B cell (primary cell): ENCODE measurements around the gene CAV3. TPM values are rescaled to one million over a fixed set of nuclear protein-coding genes. Genes with fewer than 3 reads are reported as not detected.

Source experiments
- ATAC-seq: fragments of 200-7000 bp; cut with Tn5 transposase; one replicate; pipeline ENCODE4 v1.10.0; 2021; ENCODE audit warnings: low read depth, mild to moderate bottlenecking, moderate number of reproducible peaks, moderate library complexity
- CTCF ChIA-PET: fragments of 350-600 bp; sonication (Branson Sonifier 250); formaldehyde crosslinking; loops from one replicate; lab custom pipeline; 2021; ENCODE audit warnings: antibody characterized with exemption, inconsistent platforms; lab: Charles Lee
- POLR2A ChIA-PET: fragments of 350-600 bp; sonication (Branson Sonifier 250); formaldehyde crosslinking; loops from one replicate; lab custom pipeline; 2021; ENCODE audit warnings: antibody characterized with exemption; lab: Charles Lee
- DNase-seq: peaks from one replicate; pipeline ENCODE4 v3.0.0; 2013
- H2AFZ ChIP-seq: 2 replicates; pipeline ENCODE4 v1.6.1; 2012; ENCODE audit warnings: mild to moderate bottlenecking, low read depth, low read length; ENCODE audit not compliant: insufficient read depth, poor library complexity, severe bottlenecking
- H3K27ac ChIP-seq, 2 donors: 1 replicate in 1 of 2; 2 replicates in 1 of 2; pipeline ENCODE4 v1.5.1; 2012 to 2013; ENCODE audit warnings: low read length in 2 of 2, mild to moderate bottlenecking in 2 of 2, moderate library complexity in 1 of 2
- H3K27me3 ChIP-seq, 4 experiments: fragments of 200-600 bp in 1 of 4; sonication (generic) in 1 of 4; replicated peaks in 1 of 4; 1 replicate in 2 of 4; 2 replicates in 2 of 4; pipeline versions ENCODE4 v1.6.1 to v1.7.0; 2013 to 2016; ENCODE audit warnings: low read length in 3 of 4, mild to moderate bottlenecking in 2 of 4, mixed read lengths in 1 of 4, moderate library complexity in 1 of 4; ENCODE audit not compliant: insufficient read depth in 4 of 4, control insufficient read depth in 3 of 4; ENCODE audit errors: control extremely low read depth in 1 of 4
- H3K36me3 ChIP-seq, 2 experiments: replicated peaks in 1 of 2; 1 replicate in 1 of 2; 2 replicates in 1 of 2; pipeline versions ENCODE4 v1.6.1 to v1.7.1; 2013; ENCODE audit warnings: low read length in 1 of 2; ENCODE audit not compliant: insufficient read depth in 2 of 2, control insufficient read depth in 1 of 2; ENCODE audit errors: control extremely low read depth in 1 of 2, extremely low read depth in 1 of 2
- H3K4me1 ChIP-seq, 2 donors: fragments of 200-600 bp in 1 of 2; sonication (generic) in 1 of 2; 1 replicate in 1 of 2; 2 replicates in 1 of 2; pipeline versions ENCODE4 v1.5.1 to v1.6.1; 2013 to 2017; ENCODE audit warnings: low read length in 2 of 2; ENCODE audit not compliant: control insufficient read depth in 2 of 2, insufficient read depth in 2 of 2
- H3K4me2 ChIP-seq: replicated peaks from 2 replicates; pipeline ENCODE3; 2012; ENCODE audit warnings: mild to moderate bottlenecking, low read depth, low read length; ENCODE audit not compliant: poor library complexity, severe bottlenecking
- H3K4me3 ChIP-seq, 5 experiments: fragments of 200-600 bp in 1 of 5; sonication (generic) in 1 of 5; 1 replicate in 3 of 5; 2 replicates in 2 of 5; pipeline versions ENCODE4 v1.5.1 to v1.7.0; 2011 to 2016; ENCODE audit warnings: low read length in 4 of 5, mild to moderate bottlenecking in 4 of 5, low read depth in 2 of 5, control low read depth in 1 of 5, moderate library complexity in 1 of 5; ENCODE audit not compliant: insufficient read depth in 1 of 5; ENCODE audit errors: control extremely low read depth in 1 of 5, extremely low read depth in 1 of 5
- H3K79me2 ChIP-seq: fragments of 200-600 bp; sonication (generic); one replicate; pipeline ENCODE4 v1.6.0; 2016; ENCODE audit warnings: low read length; ENCODE audit not compliant: control insufficient read depth, insufficient read depth
- H3K9ac ChIP-seq: fragments of 200-600 bp; sonication (generic); 2 replicates; pipeline ENCODE4 v1.6.1; 2017; ENCODE audit warnings: mild to moderate bottlenecking, low read length, moderate library complexity
- H3K9me3 ChIP-seq, 3 donors: one replicate each; pipeline versions ENCODE4 v1.6.1 to v1.7.1; 2013; ENCODE audit warnings: low read length in 2 of 3; ENCODE audit not compliant: control insufficient read depth in 2 of 3, insufficient read depth in 1 of 3; ENCODE audit errors: control extremely low read depth in 1 of 3
- H4K20me1 ChIP-seq: 2 replicates; pipeline ENCODE4 v1.6.0; 2012; ENCODE audit warnings: mild to moderate bottlenecking, low read length; ENCODE audit not compliant: insufficient read depth, control insufficient read depth, poor library complexity, severe bottlenecking
- H3K27ac Mint-ChIP-seq: one replicate; pipeline ENCODE4 v1.8.0; 2021; ENCODE audit warnings: mixed read lengths
- H3K27me3 Mint-ChIP-seq: one replicate; pipeline ENCODE4 v1.8.0; 2021; ENCODE audit warnings: mixed read lengths
- H3K4me1 Mint-ChIP-seq: one replicate; pipeline ENCODE4 v1.8.0; 2021; ENCODE audit warnings: mixed read lengths
- H3K4me3 Mint-ChIP-seq: one replicate; pipeline ENCODE4 v1.8.0; 2021; ENCODE audit warnings: mixed read lengths
- H3K9me3 Mint-ChIP-seq: one replicate; pipeline ENCODE4 v1.8.0; 2022; ENCODE audit warnings: mixed read lengths; ENCODE audit not compliant: insufficient read depth
- EZH2 ChIP-seq: IDR thresholded peaks from 2 replicates; pipeline ENCODE4 v1.6.1; 2012; ENCODE audit warnings: borderline replicate concordance, low read depth, mild to moderate bottlenecking, moderate library complexity, low read length; ENCODE audit not compliant: insufficient read depth, poor library complexity, severe bottlenecking
- WGBS: methylation state at CpG from one replicate; pipeline ENCODE4 v1.1.5; 2013; ENCODE audit warnings: missing lambda C conversion rate; ENCODE audit not compliant: insufficient coverage; 5-methylcytosine and 5-hydroxymethylcytosine counted together
- intact Hi-C: fragments of 100-400 bp; cut with micrococcal nuclease; formaldehyde crosslinking; loops from one replicate; pipeline ENCODE4 v1.10.0; 2022
- polyA plus RNA-seq: library from polyadenylated mRNA; depleted of rRNA; stranded (reverse); fragments of >200 nt; gene quantifications from 2 replicates; pipeline ENCODE4 v1.2.3, GENCODE V29; 2012
- total RNA-seq, 2 donors: library from RNA; stranded (reverse); fragments of 120-200 nt in 1 of 2; gene quantifications; 1 replicate in 1 of 2; 2 replicates in 1 of 2; pipeline versions ENCODE4 v1.2.3 to v1.2.4, GENCODE V29; 2013 to 2022
- TF ChIP-seq, protein P1 (sequence below): fragments of 200-600 bp; IDR thresholded peaks from one replicate; pipeline ENCODE4 v1.8.0; 2022; ENCODE audit warnings: antibody characterized with exemption, mild to moderate bottlenecking

Gene CAV3
- total and polyA plus RNA-seq, 2 donors (not counting 1 experiment from before 2014, with no cell fraction given), result not detected

DNA sequence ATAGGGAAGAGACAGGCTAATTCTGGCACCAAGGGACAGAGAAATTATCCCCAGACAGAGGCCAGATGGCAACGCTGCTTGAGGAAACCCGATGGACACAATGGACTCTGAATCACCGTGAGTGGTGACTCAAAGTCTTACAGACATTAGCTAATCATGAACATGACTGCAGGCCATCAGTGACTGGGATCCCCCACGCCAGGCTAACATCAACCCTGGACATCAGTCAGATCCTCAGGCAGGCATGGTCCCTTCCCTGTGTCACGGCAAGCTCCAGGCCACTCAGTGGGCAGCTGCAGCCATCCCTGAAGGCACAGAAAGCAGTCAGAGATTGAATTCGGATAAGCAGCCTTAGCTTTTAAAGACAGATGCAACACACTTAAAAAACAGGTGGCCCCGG is 59.6 kb downstream of the CAV3 start:
- H3K4me3 Mint-ChIP-seq, result no peak overlapping the region
- TF ChIP-seq EZH2, result no peak
- TF ChIP-seq, protein P1, sequence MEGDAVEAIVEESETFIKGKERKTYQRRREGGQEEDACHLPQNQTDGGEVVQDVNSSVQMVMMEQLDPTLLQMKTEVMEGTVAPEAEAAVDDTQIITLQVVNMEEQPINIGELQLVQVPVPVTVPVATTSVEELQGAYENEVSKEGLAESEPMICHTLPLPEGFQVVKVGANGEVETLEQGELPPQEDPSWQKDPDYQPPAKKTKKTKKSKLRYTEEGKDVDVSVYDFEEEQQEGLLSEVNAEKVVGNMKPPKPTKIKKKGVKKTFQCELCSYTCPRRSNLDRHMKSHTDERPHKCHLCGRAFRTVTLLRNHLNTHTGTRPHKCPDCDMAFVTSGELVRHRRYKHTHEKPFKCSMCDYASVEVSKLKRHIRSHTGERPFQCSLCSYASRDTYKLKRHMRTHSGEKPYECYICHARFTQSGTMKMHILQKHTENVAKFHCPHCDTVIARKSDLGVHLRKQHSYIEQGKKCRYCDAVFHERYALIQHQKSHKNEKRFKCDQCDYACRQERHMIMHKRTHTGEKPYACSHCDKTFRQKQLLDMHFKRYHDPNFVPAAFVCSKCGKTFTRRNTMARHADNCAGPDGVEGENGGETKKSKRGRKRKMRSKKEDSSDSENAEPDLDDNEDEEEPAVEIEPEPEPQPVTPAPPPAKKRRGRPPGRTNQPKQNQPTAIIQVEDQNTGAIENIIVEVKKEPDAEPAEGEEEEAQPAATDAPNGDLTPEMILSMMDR, result no peak
- Histone ChIP-seq H3K9ac (no peak overlapping the region), H3K36me3 (no peaks in the 10 kb centered on the region), H3K4me3 (no peak overlapping the region), H3K4me2 (no peak overlapping the region), H4K20me1 (no peaks in the 10 kb centered on the region), H3K79me2 (no peaks in the 10 kb centered on the region), H3K4me1 (no peaks in the 10 kb centered on the region), H3K9me3 (peaks cover 2 to 18% (median 3%) of the 10 kb centered on the region in 3 donors), H2AFZ (no peak overlapping the region), H3K27ac (no peak overlapping the region), H3K27me3 (no peaks in the 10 kb centered on the region)
- no peaks in the 10 kb centered on the region for H3K9me3 Mint-ChIP-seq
- ATAC-seq (no peak), DNase-seq (no peak)
- 94% methylated on average over 7 of the region's 7 CpGs for whole genome bisulfite sequencing
- no peaks in the 10 kb centered on the region for H3K4me1 Mint-ChIP-seq
- intact Hi-C loops, result no loop called here
- peaks cover 3% of the 10 kb centered on the region for H3K27me3 Mint-ChIP-seq
- ChIA-PET CTCF (no interaction called here), POLR2A (no interaction called here)
- H3K27ac Mint-ChIP-seq, result no peak overlapping the region

DNA sequence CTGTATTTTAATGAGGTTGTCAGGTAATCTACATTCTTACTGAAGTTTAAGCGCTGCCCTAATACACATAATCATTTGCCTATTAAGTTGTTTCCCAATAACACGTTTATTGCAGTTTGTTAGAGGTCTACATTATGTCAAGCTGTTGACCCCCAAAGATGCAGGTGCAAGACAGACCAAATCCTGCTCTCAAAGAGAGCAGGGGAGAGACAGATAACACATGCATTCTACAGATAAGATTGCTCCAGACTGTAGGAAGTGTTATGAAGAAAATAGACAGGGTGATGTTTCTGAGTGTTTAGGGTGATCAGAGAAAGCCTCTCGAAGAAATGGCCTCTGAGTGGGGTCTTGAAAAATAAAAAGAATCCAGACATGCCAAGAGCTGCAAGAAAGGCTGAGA is 60.6 kb downstream of the CAV3 start:
- Histone ChIP-seq H3K36me3 (no peaks in the 10 kb centered on the region), H3K9ac (no peak overlapping the region), H4K20me1 (no peaks in the 10 kb centered on the region), H2AFZ (no peak overlapping the region), H3K27ac (no peak overlapping the region), H3K4me3 (no peak overlapping the region), H3K4me1 (no peaks in the 10 kb centered on the region), H3K4me2 (no peak overlapping the region), H3K79me2 (no peaks in the 10 kb centered on the region), H3K27me3 (no peaks in the 10 kb centered on the region), H3K9me3 (peaks cover 2 to 8% (median 3%) of the 10 kb centered on the region in 3 donors)
- intact Hi-C loops, result no loop called here
- H3K4me3 Mint-ChIP-seq, result no peak overlapping the region
- H3K4me1 Mint-ChIP-seq, result no peaks in the 10 kb centered on the region
- H3K9me3 Mint-ChIP-seq, result no peaks in the 10 kb centered on the region
- no peak overlapping the region for H3K27ac Mint-ChIP-seq
- ATAC-seq, result no peak
- POLR2A ChIA-PET, result no interaction called here
- TF ChIP-seq, protein P1, result no peak
- no peak for TF ChIP-seq EZH2
- DNase-seq, result no peak
- WGBS, result 100% methylated on average over 1 of the region's 3 CpGs
- CTCF ChIA-PET, result no interaction called here
- peaks cover 3% of the 10 kb centered on the region for H3K27me3 Mint-ChIP-seq

Other genes with a start within 250 kb of the CAV3 start
- 4.7 and 4.9 TPM in 2 replicates for gene LMCD1, start 232.0 kb upstream of the CAV3 start, total RNA-seq
- 0.23 and 1.4 TPM in 2 replicates for gene LMCD1, start 232.0 kb upstream of the CAV3 start, polyA plus RNA-seq
- gene SSUH2, start 89.0 kb upstream of the CAV3 start, total RNA-seq, result not detected in 2 replicates
- gene SSUH2, start 89.0 kb upstream of the CAV3 start, polyA plus RNA-seq, result not detected in 2 replicates
- 0.10 and 0.17 TPM in 2 replicates for gene OXTR, start 35.8 kb downstream of the CAV3 start, total RNA-seq
- 0.13 and 0.14 TPM in 2 replicates for gene OXTR, start 35.8 kb downstream of the CAV3 start, polyA plus RNA-seq
- 20.6 and 21.3 TPM in 2 replicates for gene RAD18, start 229.7 kb downstream of the CAV3 start, total RNA-seq
- 4.8 and 7.1 TPM in 2 replicates for gene RAD18, start 229.7 kb downstream of the CAV3 start, polyA plus RNA-seq